HL-60 (cell line): ENCODE data around the gene SOX5.

Experiments
- DNase-seq, 2 experiments: peaks; one replicate each; pipeline ENCODE4 v3.0.0-alpha.2; 2010 to 2020; ENCODE audit warnings: low read depth in 1 of 2, low spot score in 1 of 2
- H3K27ac ChIP-seq: fragments of 250-450 bp; sonication (Bioruptor Pico); replicated peaks from 2 replicates; pipeline ENCODE4 v1.5.1; 2020; ENCODE audit warnings: mild to moderate bottlenecking, moderate library complexity
- H3K27me3 ChIP-seq: fragments of 250-450 bp; sonication (Bioruptor Pico); 2 replicates; pipeline ENCODE4 v1.5.1; 2021; ENCODE audit warnings: mild to moderate bottlenecking, moderate library complexity; ENCODE audit not compliant: insufficient read depth, poor library complexity, severe bottlenecking
- H3K4me3 ChIP-seq: replicated peaks from 2 replicates; pipeline ENCODE4 v1.5.1; 2011; ENCODE audit warnings: mild to moderate bottlenecking, control low read depth, low read length; ENCODE audit not compliant: insufficient read depth
- GABPA ChIP-seq: IDR thresholded peaks from 2 replicates; pipeline ENCODE4 v1.6.1; 2012; ENCODE audit warnings: low read depth
- POLR2AphosphoS5 ChIP-seq: IDR thresholded peaks from 2 replicates; pipeline ENCODE4 v1.6.1; 2012; ENCODE audit warnings: low read depth
- SPI1 ChIP-seq: IDR thresholded peaks from 2 replicates; pipeline ENCODE4 v1.6.1; 2012; ENCODE audit warnings: low read depth, mild to moderate bottlenecking, borderline replicate concordance
- TF ChIP-seq, protein P1 (sequence below): IDR thresholded peaks from one replicate; pipeline ENCODE4 v1.5.1; 2011; ENCODE audit warnings: low read length, control low read depth, inconsistent platforms; ENCODE audit not compliant: insufficient read depth
- TF ChIP-seq, protein P2 (sequence below): IDR thresholded peaks from 2 replicates; pipeline ENCODE4 v1.6.1; 2012; ENCODE audit warnings: low read depth; ENCODE audit not compliant: insufficient replicate concordance

Gene SOX5

GRCh38 chr12:23671881-23672280 lies 277.6 kb downstream of the SOX5 start:
- no peaks in the 10 kb centered on the region for H3K27me3 ChIP-seq
- no peak for DNase-seq
- H3K4me3 ChIP-seq = no peak overlapping the region
- H3K27ac ChIP-seq = no peak overlapping the region
- no peak for TF ChIP-seq SPI1
- no peak for TF ChIP-seq POLR2AphosphoS5
- no peak for TF ChIP-seq GABPA
- TF ChIP-seq, protein P1, sequence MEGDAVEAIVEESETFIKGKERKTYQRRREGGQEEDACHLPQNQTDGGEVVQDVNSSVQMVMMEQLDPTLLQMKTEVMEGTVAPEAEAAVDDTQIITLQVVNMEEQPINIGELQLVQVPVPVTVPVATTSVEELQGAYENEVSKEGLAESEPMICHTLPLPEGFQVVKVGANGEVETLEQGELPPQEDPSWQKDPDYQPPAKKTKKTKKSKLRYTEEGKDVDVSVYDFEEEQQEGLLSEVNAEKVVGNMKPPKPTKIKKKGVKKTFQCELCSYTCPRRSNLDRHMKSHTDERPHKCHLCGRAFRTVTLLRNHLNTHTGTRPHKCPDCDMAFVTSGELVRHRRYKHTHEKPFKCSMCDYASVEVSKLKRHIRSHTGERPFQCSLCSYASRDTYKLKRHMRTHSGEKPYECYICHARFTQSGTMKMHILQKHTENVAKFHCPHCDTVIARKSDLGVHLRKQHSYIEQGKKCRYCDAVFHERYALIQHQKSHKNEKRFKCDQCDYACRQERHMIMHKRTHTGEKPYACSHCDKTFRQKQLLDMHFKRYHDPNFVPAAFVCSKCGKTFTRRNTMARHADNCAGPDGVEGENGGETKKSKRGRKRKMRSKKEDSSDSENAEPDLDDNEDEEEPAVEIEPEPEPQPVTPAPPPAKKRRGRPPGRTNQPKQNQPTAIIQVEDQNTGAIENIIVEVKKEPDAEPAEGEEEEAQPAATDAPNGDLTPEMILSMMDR = no peak
- TF ChIP-seq, protein P2, sequence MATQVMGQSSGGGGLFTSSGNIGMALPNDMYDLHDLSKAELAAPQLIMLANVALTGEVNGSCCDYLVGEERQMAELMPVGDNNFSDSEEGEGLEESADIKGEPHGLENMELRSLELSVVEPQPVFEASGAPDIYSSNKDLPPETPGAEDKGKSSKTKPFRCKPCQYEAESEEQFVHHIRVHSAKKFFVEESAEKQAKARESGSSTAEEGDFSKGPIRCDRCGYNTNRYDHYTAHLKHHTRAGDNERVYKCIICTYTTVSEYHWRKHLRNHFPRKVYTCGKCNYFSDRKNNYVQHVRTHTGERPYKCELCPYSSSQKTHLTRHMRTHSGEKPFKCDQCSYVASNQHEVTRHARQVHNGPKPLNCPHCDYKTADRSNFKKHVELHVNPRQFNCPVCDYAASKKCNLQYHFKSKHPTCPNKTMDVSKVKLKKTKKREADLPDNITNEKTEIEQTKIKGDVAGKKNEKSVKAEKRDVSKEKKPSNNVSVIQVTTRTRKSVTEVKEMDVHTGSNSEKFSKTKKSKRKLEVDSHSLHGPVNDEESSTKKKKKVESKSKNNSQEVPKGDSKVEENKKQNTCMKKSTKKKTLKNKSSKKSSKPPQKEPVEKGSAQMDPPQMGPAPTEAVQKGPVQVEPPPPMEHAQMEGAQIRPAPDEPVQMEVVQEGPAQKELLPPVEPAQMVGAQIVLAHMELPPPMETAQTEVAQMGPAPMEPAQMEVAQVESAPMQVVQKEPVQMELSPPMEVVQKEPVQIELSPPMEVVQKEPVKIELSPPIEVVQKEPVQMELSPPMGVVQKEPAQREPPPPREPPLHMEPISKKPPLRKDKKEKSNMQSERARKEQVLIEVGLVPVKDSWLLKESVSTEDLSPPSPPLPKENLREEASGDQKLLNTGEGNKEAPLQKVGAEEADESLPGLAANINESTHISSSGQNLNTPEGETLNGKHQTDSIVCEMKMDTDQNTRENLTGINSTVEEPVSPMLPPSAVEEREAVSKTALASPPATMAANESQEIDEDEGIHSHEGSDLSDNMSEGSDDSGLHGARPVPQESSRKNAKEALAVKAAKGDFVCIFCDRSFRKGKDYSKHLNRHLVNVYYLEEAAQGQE = no peak

GRCh38 chr12:23670684-23671083 lies 278.8 kb downstream of the SOX5 start:
- Histone ChIP-seq H3K4me3 (no peak overlapping the region), H3K27ac (no peak overlapping the region), H3K27me3 (no peaks in the 10 kb centered on the region)
- TF ChIP-seq POLR2AphosphoS5 = no peak
- TF ChIP-seq, protein P2 = no peak
- no peak for DNase-seq

DNA sequence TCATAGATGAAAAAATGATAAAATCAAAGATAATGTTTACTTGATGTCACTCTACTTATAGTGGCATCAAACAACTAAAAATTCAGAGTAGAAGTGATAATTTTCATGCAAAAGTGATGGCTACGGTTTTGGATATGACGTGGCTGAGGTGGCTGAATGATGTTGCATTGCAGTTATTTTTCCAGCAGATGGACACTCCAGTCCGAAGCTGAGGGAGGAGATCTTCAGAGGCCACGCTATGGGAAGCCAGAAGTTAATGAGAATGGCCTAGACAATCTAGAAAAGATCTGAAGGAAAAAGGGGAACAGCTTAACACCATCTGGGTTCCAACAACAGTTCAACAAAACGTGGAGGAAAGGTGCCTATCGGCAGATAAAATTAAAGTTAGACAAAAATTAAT lies 279.8 kb downstream of the SOX5 start:
- Histone ChIP-seq H3K4me3 (no peak overlapping the region), H3K27ac (no peak overlapping the region), H3K27me3 (no peaks in the 10 kb centered on the region)
- DNase-seq = no peak
- TF ChIP-seq, protein P1 = no peak
- TF ChIP-seq GABPA (no peak), SPI1 (no peak), POLR2AphosphoS5 (no peak)
- TF ChIP-seq, protein P2 = no peak

DNA sequence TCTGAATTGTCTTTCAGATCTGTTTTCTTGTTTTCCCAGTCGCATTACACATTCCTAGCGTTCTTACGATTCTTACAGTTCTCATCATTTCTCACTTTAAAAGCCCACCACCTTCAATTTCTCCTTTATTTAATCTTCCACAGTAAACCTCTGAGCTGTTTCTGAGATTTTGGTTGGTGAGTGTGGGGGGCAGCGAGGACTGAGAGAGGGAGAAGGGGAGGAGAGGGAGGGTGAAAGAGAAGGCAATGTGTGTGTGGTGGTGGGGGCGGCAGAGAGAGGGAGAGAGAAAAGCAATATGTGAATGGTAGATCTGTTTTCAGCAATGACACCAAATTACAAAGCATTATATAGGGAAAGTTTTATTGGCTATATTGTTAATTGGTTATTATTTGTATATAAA lies 282.6 kb downstream of the SOX5 start:
- H3K27me3 ChIP-seq = no peaks in the 10 kb centered on the region
- no peak overlapping the region for H3K27ac ChIP-seq
- no peak overlapping the region for H3K4me3 ChIP-seq
- TF ChIP-seq, protein P2 = no peak
- TF ChIP-seq, protein P1 = no peak
- TF ChIP-seq GABPA = no peak
- no peak for TF ChIP-seq POLR2AphosphoS5
- no peak for TF ChIP-seq SPI1
- no peak for DNase-seq
